ENCODE results near the gene NDUFAF3.

The NDUFAF3 gene

GRCh38 chr3:49019941-49020329 lies 2.0 kb upstream of the NDUFAF3 start:
- no peak for DNase-seq

- no peak for DNase-seq
These were observed 1.4 kb upstream of the NDUFAF3 start for GRCh38 chr3:49020330-49021212.

GRCh38 chr3:49021213-49021812 lies 608 bp upstream of the NDUFAF3 start:
- DNase-seq = peak; percentile 99

GRCh38 chr3:49022688-49023171 lies 809 bp downstream of the NDUFAF3 start:
- no peak for DNase-seq

- DNase-seq = no peak
These were observed 1.9 kb downstream of the NDUFAF3 start for GRCh38 chr3:49023775-49024174.

- no peak for DNase-seq
These were observed 2.5 kb downstream of the NDUFAF3 start for GRCh38 chr3:49024449-49024848.

- DNase-seq = no peak
These were observed 3.3 kb downstream of the NDUFAF3 start for GRCh38 chr3:49025005-49025792.

GRCh38 chr3:49025793-49026520 lies 4.0 kb downstream of the NDUFAF3 start:
- no peak for DNase-seq

- no peak for DNase-seq
These were observed 4.6 kb downstream of the NDUFAF3 start for GRCh38 chr3:49026536-49026935.

GRCh38 chr3:49027634-49028033 lies 5.7 kb downstream of the NDUFAF3 start:
- no peak for DNase-seq

DNA sequence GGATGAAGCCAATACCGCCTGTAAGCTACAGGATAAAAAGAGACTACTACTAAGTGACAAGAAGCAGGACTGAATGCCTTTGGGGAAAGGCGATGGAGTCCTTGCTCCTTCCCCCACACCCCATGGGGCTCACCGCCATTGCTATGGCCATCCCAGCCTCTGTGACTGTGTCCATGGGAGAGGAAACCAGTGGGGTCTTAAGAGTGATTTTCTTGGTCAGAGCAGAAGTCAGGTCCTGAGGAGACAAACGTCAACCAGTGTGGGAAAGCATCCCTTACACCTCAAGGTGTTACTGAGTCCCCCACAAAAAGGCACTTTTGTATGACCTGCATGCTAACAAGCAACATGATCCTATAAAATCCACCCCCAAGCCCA lies 6.4 kb downstream of the NDUFAF3 start:
- no peak for DNase-seq

DNA sequence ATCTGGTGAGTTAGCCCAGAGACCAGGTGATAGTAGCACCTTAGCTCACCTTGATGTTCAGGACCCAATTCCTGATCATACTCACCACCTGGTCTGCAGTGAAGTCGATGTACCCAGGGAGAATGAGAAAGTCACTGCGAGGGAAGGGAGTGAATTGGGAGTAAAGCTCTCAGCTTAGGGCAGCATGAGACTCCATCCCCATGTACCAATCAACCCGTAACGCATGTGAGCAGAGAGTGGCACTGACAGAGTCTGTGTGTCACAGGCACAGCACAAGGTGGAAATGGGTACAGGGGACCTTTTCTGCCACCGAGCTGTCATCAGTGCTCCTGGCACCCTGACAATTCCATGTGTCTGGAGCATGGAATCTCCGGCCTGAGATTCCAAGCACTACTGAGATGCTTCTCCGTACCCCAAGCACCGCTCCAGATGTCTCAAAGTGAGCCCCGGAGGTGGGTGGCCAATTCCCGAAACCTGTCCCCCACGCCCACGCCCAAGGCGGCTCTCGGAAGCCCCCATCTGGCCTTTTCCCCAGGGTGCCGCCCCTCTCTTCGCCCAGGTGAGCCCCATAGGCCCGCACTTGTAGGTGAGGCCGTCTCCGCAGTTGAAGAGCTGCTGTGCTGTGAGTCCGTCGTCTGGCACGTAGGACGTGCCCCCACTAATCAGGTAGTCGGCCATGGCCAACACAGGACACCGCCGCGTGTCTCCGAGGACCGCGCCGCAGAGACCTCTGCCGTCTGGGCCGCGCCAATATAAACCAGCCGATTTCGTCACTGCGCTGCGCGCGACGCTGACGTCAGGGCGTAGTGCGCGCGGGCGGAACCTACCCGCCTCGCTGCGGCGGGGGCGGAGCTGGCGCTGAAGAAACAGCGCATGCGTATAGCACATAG lies 7.0 kb downstream of the NDUFAF3 start, which contains the start of gene IMPDH2:
Gene IMPDH2 (minus strand): TSS at position 726 of the 890 bp plus-strand sequence. CDS start 48 bp downstream, at position 678.
- DNase-seq = peak; percentile 94

DNA sequence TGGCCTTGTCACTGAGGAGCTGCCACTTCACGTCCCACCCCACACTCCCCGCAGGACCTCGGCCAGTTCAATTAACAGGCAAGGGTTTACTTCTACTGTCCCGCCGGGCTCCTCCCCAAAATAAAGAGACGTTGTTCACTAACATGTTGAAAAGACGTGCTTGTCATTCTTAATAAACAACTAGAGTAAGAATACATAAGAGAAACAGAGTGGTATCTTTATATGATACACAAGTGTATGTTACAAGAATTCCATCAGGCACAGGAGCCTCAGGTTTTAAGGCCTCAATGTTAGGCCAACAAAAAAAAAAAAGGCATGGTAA lies 7.6 kb downstream of the NDUFAF3 start:
- no peak for DNase-seq

DNA sequence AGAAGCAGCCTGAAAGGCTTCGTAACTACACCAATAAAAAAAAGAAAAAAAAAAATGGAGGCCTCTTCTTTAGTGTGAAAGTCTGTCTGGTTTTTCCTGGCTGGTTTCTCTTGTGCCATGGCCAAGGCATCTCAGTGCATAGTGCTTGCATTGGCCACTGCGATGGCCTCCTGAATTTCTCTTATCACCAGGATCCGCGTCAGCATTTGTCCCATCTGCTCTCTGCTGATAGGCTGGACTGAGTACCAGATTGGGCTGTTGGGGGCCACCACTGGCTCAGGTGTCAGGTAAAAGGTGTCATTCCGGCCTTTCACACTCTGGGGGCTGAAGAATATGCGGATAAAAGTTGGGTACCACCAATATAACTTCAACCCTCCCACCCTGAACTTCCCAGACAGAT lies 8.4 kb downstream of the NDUFAF3 start:
- DNase-seq = no peak

DNA sequence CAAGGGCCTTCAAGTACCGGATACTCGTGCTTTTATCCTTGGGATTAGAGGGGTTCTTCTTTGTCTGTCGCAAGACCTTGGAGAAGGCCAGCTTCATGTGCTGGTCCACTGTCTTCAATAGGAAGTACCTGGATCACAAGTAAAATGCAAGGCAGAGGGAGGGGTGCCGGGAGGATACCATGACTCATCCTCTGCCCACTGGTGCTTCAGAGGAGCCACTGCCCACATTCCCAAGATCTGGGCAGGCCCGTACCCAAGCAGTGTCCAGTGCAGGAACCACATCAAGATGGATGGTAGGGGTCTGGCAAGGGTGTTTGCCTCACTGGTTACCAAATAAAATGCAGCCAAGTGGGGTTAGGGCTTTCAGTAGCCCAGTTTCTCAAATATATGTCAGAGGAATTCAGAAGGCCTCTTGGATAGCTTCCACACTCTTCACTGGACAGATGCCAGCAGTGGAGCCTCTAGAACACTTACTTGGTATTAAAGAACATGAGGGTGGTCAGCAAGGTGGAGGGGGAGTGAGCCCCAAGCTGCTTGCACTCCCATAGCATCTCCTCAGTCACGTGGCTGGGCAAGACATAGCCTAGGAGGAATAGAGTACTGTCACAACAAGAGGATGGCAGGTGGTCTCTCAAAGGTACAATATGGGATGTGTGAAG lies 10.9 kb downstream of the NDUFAF3 start:
- DNase-seq = no peak

- DNase-seq = no peak
These were observed 12.7 kb downstream of the NDUFAF3 start for GRCh38 chr3:49034650-49035049.

- DNase-seq = no peak
These were observed 13.4 kb downstream of the NDUFAF3 start for GRCh38 chr3:49035281-49035680.

DNA sequence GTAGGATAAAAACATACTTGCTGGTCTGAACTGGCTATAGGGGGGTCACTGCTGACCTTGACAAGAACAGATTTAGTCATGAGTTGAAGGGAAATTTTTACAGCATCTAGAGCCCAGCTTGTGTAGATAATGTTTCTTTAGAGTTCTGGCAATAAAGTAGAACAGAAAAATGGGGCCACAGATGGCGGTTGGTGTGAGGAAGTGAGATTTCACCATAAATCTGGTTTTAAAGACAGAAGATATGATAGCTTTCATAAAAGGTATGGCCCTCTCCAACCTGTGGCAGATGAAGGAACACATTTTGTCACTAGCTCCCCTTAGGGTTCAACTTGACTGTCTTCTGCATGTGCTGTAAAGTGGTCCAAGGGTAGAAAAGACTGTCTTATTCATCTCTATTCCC lies 31.6 kb downstream of the NDUFAF3 start:
- no peak for DNase-seq

DNA sequence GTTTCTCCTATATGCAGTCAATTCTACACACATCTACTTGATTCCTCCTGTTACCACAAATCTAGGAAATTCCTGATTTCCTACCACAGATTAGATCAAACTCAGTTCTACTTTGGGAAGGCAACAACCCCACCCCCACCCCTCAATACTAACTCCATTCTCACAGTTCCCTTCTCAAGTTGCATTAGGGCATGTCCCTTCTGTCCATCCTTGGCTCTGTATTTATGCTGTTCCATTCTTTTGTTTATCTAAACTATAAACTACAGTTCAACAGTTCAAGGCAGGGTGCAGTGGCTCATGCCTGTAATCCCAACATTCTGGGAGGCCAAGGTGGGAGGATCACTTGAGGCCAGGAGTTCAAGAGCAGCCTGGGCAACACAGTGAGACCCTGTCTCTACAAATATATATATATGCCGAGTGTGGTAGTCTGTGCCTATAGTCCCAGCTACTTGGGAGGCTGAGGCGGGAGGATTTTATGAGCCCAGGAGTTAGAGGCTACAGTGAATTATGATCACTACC lies 32.5 kb downstream of the NDUFAF3 start:
- no peak for DNase-seq

- DNase-seq = no peak
These were observed 35.3 kb downstream of the NDUFAF3 start for GRCh38 chr3:49057268-49057667.

GRCh38 chr3:49058011-49058410 lies 36.1 kb downstream of the NDUFAF3 start:
- no peak for DNase-seq
